Activated naive CD4-positive, alpha-beta T cell treated with anti-CD3 and anti-CD28 coated beads, Interleukin-2, amount 50 U/mL, for 16 hours (primary cell): ENCODE data around the gene MSRB3.
"Not testable (repeated sequence)": the region's sequence is repeated elsewhere in the genome, so short reads cannot be mapped to it uniquely, and the experiment has no call there.

ENCODE experiments used
- DNase-seq: peaks from one replicate; pipeline ENCODE4 v3.0.0-alpha.2; 2020

The MSRB3 gene

GRCh38 chr12:65292241-65292640 is 13.8 kb downstream of the MSRB3 start:
- DNase-seq: no peak

DNA sequence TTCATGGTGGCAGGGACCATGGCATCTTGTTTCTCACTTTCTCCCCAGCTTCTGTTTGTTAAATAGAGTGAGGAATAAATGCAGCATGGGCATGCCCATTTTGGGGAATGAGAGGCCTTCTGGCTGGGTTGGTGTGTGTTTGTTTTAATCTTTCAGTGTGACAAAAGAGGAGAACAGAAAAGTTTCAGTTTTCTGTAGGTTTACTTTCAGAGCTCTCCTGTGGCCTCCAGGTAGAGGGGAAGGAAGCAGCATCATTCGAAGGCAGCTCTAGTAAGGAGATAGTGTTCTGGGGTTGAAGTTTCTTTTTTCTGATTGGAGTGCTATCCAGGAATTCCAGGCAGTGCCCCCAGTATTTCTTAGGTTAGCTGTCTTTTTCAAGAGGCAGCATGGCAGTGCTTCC is 15.3 kb downstream of the MSRB3 start:
- no peak for DNase-seq

DNA sequence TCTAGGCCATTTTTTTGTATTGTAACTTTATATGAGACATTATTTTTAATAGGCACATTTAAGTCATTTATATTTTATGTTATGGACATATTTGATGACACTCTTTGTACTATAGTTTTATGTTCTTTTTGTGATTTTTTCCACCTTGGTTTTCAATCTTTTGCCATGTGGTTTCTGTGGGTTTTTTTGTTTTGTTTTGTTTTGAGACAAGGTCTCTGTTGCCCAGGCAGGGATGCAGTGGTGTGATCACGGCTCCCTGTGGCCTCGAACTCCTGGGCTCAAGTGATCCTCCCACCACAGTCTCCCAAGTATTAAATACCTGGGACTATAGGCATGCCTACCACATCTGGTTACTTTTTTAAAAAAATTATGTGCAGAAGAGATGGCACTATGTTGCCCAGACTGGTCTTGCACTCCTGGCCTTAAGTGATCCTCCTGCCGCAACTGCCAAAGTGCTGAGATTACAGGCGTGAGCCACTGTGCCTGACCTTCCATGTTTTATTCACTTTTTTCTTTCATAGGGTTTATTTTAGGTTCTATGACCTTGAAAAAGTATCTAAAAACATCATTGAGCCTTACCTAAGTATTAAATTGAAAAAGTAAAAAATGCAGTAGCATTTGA is 16.3 kb downstream of the MSRB3 start:
- no peak for DNase-seq

- DNase-seq: no peak
These were observed 18.2 kb downstream of the MSRB3 start for GRCh38 chr12:65296508-65297265.

- no peak for DNase-seq
These were observed 21.6 kb downstream of the MSRB3 start for GRCh38 chr12:65300097-65300496.

- no peak for DNase-seq
These were observed 22.3 kb downstream of the MSRB3 start for GRCh38 chr12:65300679-65301349.

DNA sequence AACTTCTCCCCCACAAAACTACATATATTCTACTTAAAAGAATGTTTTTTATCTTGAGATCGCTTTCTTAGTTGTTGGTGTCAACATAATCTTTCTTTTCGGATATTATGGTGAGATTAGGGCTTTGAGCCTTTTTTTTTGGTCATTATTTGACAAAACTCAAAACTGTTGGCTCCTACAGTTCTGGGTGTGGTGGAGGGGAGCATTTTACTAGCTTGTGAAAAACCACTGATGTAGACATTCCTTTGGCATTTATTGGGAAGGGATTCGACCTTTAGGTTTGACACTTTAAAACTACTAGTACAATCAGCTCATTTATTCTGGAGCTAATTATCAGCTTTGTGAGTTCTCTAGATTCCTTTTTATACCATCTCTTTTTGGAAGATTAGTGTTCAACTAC is 24.4 kb downstream of the MSRB3 start:
- no peak for DNase-seq

- DNase-seq: no peak
These were observed 27.0 kb downstream of the MSRB3 start for GRCh38 chr12:65305346-65305950.

- DNase-seq: no peak
These were observed 28.1 kb downstream of the MSRB3 start for GRCh38 chr12:65306366-65307168.

DNA sequence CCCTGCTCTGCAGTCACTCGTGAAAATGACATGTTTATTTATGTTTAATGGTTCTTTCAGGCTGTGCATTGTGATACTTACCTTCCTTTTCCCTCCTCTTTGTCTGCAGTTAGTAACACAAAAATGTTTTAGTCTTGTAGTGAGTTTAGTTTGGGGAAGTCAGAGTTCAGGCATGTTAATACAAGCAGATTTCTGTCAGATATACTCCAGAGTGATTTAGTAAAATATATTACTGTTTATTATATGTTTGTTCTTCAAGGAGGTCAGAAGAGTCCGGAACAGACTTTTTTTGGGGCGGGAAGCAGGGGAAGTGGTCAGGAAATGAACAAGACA is 28.7 kb downstream of the MSRB3 start:
- DNase-seq: no peak

DNA sequence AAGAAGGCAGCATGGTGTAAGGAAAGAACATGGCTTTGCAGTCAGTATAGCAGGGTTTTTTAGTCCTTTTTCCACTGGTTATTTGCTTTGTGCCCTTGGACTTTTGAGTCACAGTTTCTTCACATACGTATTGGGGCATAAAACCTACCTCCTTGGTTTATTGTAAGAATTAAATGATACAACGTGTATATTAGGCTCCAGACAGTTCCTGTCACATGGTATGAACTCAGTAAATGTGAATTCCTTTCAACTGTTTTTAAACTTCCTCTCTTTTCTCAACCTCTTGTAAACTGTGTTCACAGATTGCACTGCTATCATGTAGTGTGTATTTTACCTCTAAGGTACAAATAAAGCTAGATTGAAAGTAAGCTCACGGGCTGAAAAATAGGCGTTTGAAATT is 29.5 kb downstream of the MSRB3 start:
- no peak for DNase-seq

DNA sequence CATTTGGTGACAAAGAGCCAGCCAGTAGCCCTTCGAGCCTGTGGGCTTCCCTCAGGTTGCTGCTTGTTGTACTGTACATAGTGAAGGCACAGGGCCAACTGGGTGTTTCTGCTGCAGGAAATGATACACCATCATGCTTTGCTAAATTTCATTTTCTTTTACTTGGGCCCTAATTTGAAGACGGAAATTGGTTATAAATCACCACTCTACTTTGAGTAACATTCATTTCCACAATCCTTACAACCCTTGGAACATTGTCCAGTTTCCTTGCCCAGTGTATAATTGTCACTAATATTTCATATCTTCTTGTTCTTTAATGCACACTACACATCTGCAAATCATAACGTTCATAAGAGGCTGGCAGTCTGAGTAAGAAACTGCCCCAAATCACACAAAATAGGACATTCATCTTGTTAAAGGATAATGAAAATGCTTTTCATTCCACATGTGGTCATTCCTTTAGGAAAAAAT is 30.2 kb downstream of the MSRB3 start:
- DNase-seq: no peak

DNA sequence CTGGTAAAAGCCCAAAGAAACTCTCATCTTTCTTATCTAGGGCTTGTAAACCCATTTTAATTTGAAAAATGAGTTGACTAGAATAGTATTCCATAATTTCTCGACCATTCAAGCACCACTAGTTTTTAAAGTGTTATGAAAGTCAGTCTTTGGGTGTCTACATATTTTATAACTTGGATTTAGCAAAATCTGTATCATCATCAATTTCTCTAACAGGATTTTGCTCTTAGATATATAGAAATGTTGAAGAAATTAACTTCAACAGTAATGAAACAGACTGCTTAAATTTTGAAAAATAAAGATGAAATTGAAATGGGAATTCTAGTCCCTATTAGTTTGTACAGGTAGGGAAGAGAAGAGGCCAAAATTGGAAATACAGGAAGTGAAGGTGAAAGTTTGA is 32.8 kb downstream of the MSRB3 start:
- no peak for DNase-seq

DNA sequence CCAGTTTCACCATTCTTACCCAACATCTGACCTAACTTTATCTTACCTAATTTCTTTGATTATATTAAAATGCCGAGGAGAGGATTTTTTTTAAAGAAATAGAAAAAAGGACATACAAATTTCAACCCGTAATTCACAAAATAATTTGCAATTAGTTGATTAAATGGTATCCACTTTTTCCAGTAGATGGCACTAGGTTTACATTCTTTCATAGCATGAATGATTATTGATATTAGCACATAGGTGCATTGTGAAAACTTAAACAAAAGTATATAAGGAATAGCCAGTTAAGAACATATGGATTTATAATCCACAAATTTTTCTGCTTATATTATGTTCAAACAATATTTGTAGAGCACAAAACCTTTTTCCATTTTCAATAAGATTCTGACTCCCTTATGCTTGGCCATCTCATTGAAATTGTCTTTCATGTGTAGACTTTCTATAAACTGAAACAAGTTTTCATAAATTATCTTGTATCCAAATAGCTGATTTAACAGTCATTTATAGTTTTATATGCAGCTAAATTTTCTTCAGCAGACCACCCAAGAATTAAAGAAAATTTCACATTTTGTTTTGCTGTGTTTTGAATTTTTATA is 35.3 kb downstream of the MSRB3 start:
- DNase-seq: no peak

GRCh38 chr12:65315238-65315637 is 36.8 kb downstream of the MSRB3 start:
- DNase-seq: not testable (repeated sequence)

- no peak for DNase-seq
These were observed 39.8 kb downstream of the MSRB3 start for GRCh38 chr12:65318186-65318685.

- no peak for DNase-seq
These were observed 41.3 kb downstream of the MSRB3 start for GRCh38 chr12:65319688-65320200.

GRCh38 chr12:65323070-65323469 is 44.6 kb downstream of the MSRB3 start:
- no peak for DNase-seq

DNA sequence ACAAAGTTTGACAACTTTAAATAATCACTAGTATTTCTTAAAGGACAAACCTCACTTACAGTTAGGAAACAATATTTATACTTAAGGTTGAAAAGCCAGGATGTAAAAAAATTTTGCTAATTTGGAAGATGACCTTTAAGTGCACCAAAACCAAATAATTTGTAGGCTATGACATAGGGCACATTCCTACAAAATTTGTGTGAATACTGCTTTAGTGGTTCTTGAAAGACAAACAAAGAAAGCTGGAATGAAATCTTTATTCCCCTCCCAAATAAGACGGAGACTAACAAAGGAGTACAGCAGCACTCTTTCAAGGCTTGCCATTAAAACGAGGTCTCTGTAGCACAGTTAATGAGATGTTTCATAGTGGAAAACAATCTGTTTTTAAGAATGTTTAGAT is 45.6 kb downstream of the MSRB3 start:
- no peak for DNase-seq

- DNase-seq: no peak
These were observed 46.1 kb downstream of the MSRB3 start for GRCh38 chr12:65324551-65324950.

- DNase-seq: no peak
These were observed 46.7 kb downstream of the MSRB3 start for GRCh38 chr12:65325183-65325582.

DNA sequence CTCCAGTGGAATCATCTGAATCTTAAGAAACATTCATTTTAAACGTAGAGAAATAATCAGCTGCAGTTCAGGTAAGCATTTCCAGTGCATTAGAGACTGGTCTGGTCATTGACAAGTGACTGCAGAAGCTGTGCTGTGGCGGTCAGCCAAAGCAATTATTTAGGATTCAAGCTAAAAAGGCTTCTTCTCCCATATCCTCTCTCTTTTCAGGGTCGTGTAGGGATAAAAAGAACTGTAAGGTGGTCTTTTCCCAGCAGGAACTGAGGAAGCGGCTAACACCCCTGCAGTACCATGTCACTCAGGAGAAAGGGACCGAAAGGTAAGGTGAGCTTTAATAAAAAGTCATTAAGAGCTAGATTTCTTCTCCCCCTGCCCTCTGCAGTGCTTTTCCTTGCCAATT is 48.1 kb downstream of the MSRB3 start:
- no peak for DNase-seq
